Pancreas (tissue), 10 donors: ENCODE measurements around the gene ZNF281. TPM values are rescaled to one million over a fixed set of nuclear protein-coding genes. Genes with fewer than 3 reads are reported as not detected.
A peak's percentile ranks its signal among the peaks of the same experiment; 100 is the strongest.

Experiments used
- ATAC-seq, 4 donors: fragments of 200-7000 bp; cut with Tn5 transposase; one replicate each; pipeline versions ENCODE4 v1.8.0 to v1.9.1; 2020; ENCODE audit warnings: mild to moderate bottlenecking in 4 of 4, moderate library complexity in 4 of 4
- DNase-seq, 6 donors: peaks; one replicate each; pipeline ENCODE4 v3.0.0-alpha.2; 2020
- FAIRE-seq: peaks from 2 replicates; lab custom pipeline; 2012; peaks lifted over from hg19 to GRCh38; lab: Jason Lieb, UNC
- H3K27ac ChIP-seq, 4 donors: fragments of 200-600 bp; sonication (generic); 1 replicate in 3 of 4; 2 replicates in 1 of 4; pipeline versions ENCODE4 v1.5.0 to v1.8.0; 2020
- H3K27me3 ChIP-seq, 4 donors: fragments of 200-600 bp; one replicate each; pipeline ENCODE4 v1.8.0; 2021
- H3K36me3 ChIP-seq, 3 donors: fragments of 200-600 bp; sonication (generic) in 1 of 3; one replicate each; pipeline versions ENCODE4 v1.5.0 to v1.8.0; 2020 to 2021
- H3K4me1 ChIP-seq, 3 donors: fragments of 200-600 bp; one replicate each; pipeline ENCODE4 v1.8.0; 2021
- H3K4me3 ChIP-seq, 4 donors: fragments of 200-600 bp; sonication (generic) in 2 of 4; one replicate each; pipeline versions ENCODE4 v1.5.0 to v1.8.0; 2020 to 2021
- H3K9me3 ChIP-seq, 4 donors: fragments of 200-600 bp; one replicate each; pipeline ENCODE4 v1.8.0; 2021
- CTCF ChIP-seq, 4 donors: fragments of 200-600 bp; sonication (generic) in 3 of 4; IDR thresholded peaks; one replicate each; pipeline versions ENCODE4 v1.5.0 to v1.8.0; 2021; ENCODE audit warnings: antibody characterized with exemption in 4 of 4
- WGBS, 2 donors: extraction: QIAGEN DNeasy Blood & Tissue Kit; methylation state at CpG; one replicate each; pipeline ENCODE4 v1.1.7; 2013; 5-methylcytosine and 5-hydroxymethylcytosine counted together
- intact Hi-C, 3 donors: fragments of 100-400 bp; cut with DNase I; formaldehyde crosslinking; loops; one replicate each; pipeline versions ENCODE4 v1.11.1 to v1.14.2; 2022
- polyA plus RNA-seq, 2 donors: library from polyadenylated mRNA; stranded (reverse); fragments of 200-250 nt; gene quantifications; one replicate each; pipeline ENCODE4 v1.2.3, GENCODE V29; 2013
- total RNA-seq, 6 donors: library from RNA; stranded (reverse); fragmentation: NEBNext Ultra II Directional in 4 of 6; extraction: Animal tissue kit (Norgen Biotek cat#: 25700) in 4 of 6; gene quantifications; one replicate each; pipeline versions ENCODE4 v1.2.1 to v1.2.4, GENCODE V29; 2021 to 2023
- donor health status: healthy with polysubstance abuse.
- donor health status: DM: no; HTN: no; CAD: no; lungs with moderate emphysema.
- donor health status: DM: no; HTN: no; CAD: no.
- donor health status: control.
- donor health status: control.
- donor health status: Bipolar disorder and iron deficiency.
- donor health status: DM: yes; HTN: yes; CAD: no.
- donor health status: DM: no; HTN: no; CAD: no.
- donor health status: DM: no; HTN: no; CAD: no.
- donor health status: DM: yes; HTN: yes; CAD: no.

ZNF281 gene
- total and polyA plus RNA-seq, 8 donors, result 2.2 to 10.0 (median 4.0) TPM

GRCh38 chr1:200432586-200432985 is 22.8 kb upstream of the ZNF281 start:
- FAIRE-seq, result no peak
- Histone ChIP-seq H3K4me1 (peaks cover 0 to 5% (median 0%) of the 10 kb centered on the region in 3 donors), H3K27me3 (no peaks in the 10 kb centered on the region), H3K4me3 (no peak overlapping the region), H3K9me3 (no peaks in the 10 kb centered on the region), H3K36me3 (no peaks in the 10 kb centered on the region), H3K27ac (no peak overlapping the region)
- no peak for ATAC-seq
- intact Hi-C loops, result no loop called here
- no peak for DNase-seq
- WGBS, 2 donors, result 96% methylated on average over 1 of the region's 1 CpG
- TF ChIP-seq CTCF (IDR thresholded peaks at IDR 0.05), result no peak

GRCh38 chr1:200429221-200429751 is 19.4 kb upstream of the ZNF281 start:
- Histone ChIP-seq H3K4me3 (no peak overlapping the region), H3K36me3 (no peaks in the 10 kb centered on the region), H3K4me1 (no peaks in the 10 kb centered on the region), H3K27me3 (no peaks in the 10 kb centered on the region), H3K27ac (no peak overlapping the region), H3K9me3 (no peaks in the 10 kb centered on the region)
- FAIRE-seq, result no peak
- no peak for TF ChIP-seq CTCF (IDR thresholded peaks at IDR 0.05)
- ATAC-seq, result peak in 2 of 4 donors; percentile 30 to 39
- no peak for DNase-seq
- intact Hi-C loops, result no loop called here
- 82 to 89% methylated on average over 2 of the region's 2 CpGs for WGBS, 2 donors

GRCh38 chr1:200428482-200429205 is 18.8 kb upstream of the ZNF281 start:
- Histone ChIP-seq H3K27me3 (no peaks in the 10 kb centered on the region), H3K4me1 (no peaks in the 10 kb centered on the region), H3K4me3 (no peak overlapping the region), H3K9me3 (no peaks in the 10 kb centered on the region), H3K36me3 (no peaks in the 10 kb centered on the region), H3K27ac (no peak overlapping the region)
- intact Hi-C loops, result no loop called here
- 57 to 64% methylated on average over 4 of the region's 4 CpGs for WGBS, 2 donors
- TF ChIP-seq CTCF (IDR thresholded peaks at IDR 0.05), result no peak
- DNase-seq (no peak), FAIRE-seq (no peak), ATAC-seq (no peak)

DNA sequence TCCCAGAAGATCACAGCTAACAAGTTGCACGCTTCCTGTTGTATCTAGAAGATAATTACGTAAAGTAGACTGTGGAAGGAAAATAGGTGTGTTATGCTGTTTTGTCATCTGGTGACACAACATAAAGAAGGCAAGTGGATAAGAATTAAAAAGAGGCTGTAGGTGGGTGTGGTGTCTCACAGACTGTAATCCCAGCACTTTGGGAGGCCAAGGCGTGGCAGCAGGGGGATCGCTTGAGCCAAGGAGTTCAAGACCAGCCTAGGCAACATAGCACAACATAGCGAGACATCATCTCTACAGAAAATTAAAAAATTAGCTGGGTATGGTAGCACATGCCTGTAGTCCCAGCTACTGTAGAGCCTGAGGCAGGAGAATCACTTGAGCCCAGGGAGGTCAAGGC is 17.9 kb upstream of the ZNF281 start:
- H3K27me3 ChIP-seq, result no peaks in the 10 kb centered on the region
- no peak overlapping the region for H3K4me3 ChIP-seq
- intact Hi-C loops, result no loop called here
- no peak for TF ChIP-seq CTCF (IDR thresholded peaks at IDR 0.05)
- DNase-seq (no peak), FAIRE-seq (no peak), ATAC-seq (no peak)
- H3K36me3 ChIP-seq, result no peaks in the 10 kb centered on the region
- H3K4me1 ChIP-seq, result no peaks in the 10 kb centered on the region
- H3K27ac ChIP-seq, result no peak overlapping the region
- no peaks in the 10 kb centered on the region for H3K9me3 ChIP-seq
- whole genome bisulfite sequencing, 2 donors, result 91 to 95% methylated on average over 5 of the region's 5 CpGs

- Histone ChIP-seq H3K36me3 (no peaks in the 10 kb centered on the region), H3K4me3 (no peak overlapping the region), H3K27ac (no peak overlapping the region), H3K27me3 (no peaks in the 10 kb centered on the region), H3K9me3 (no peaks in the 10 kb centered on the region), H3K4me1 (no peaks in the 10 kb centered on the region)
- ATAC-seq (no peak), DNase-seq (no peak), FAIRE-seq (no peak)
- TF ChIP-seq CTCF (IDR thresholded peaks at IDR 0.05), result no peak
- 88 to 97% methylated on average over 2 of the region's 2 CpGs for WGBS, 2 donors
- intact Hi-C loops, result no loop called here
These were observed 16.4 kb upstream of the ZNF281 start for GRCh38 chr1:200426196-200426595.
